Activated CD8-positive, alpha-beta T cell treated with anti-CD3 and anti-CD28 coated beads for 36 hours (primary cell): Measurements from ENCODE around the gene SMOC2. TPM values are rescaled to one million over a fixed set of nuclear protein-coding genes. Genes with fewer than 3 reads are reported as not detected.

ENCODE experiments used
- ATAC-seq: fragments of 200-7000 bp; cut with Tn5 transposase; one replicate; pipeline ENCODE4 v1.10.0; 2021; ENCODE audit warnings: mild to moderate bottlenecking, moderate library complexity
- CTCF ChIA-PET: fragments of 350-600 bp; sonication (Branson Sonifier 250); formaldehyde crosslinking; loops from one replicate; lab custom pipeline; 2021; ENCODE audit warnings: antibody characterized with exemption; lab: Charles Lee
- POLR2A ChIA-PET: fragments of 350-600 bp; sonication (Branson Sonifier 250); formaldehyde crosslinking; loops from one replicate; lab custom pipeline; 2021; ENCODE audit warnings: antibody characterized with exemption; lab: Charles Lee
- DNase-seq: peaks from one replicate; pipeline ENCODE4 v3.0.0-alpha.2; 2020
- H3K27ac Mint-ChIP-seq: one replicate; pipeline ENCODE4 v1.8.0; 2021; ENCODE audit warnings: mild to moderate bottlenecking, mixed read lengths
- H3K27me3 Mint-ChIP-seq: one replicate; pipeline ENCODE4 v1.8.0; 2021; ENCODE audit warnings: mixed read lengths
- H3K36me3 Mint-ChIP-seq: one replicate; pipeline ENCODE4 v1.8.0; 2021; ENCODE audit warnings: low read depth, mixed read lengths
- H3K4me1 Mint-ChIP-seq: one replicate; pipeline ENCODE4 v1.8.0; 2021; ENCODE audit warnings: low read depth, mixed read lengths
- H3K4me3 Mint-ChIP-seq: one replicate; pipeline ENCODE4 v1.8.0; 2021; ENCODE audit warnings: mild to moderate bottlenecking, moderate library complexity, mixed read lengths
- H3K9me3 Mint-ChIP-seq: one replicate; pipeline ENCODE4 v1.8.0; 2021; ENCODE audit warnings: mixed read lengths
- CTCF ChIP-seq: fragments of 200-600 bp; IDR thresholded peaks from one replicate; pipeline ENCODE4 v1.8.0; 2022; ENCODE audit warnings: antibody characterized with exemption, mild to moderate bottlenecking
- intact Hi-C: fragments of 100-400 bp; cut with micrococcal nuclease; formaldehyde crosslinking; loops from one replicate; pipeline ENCODE4 v1.10.0; 2022
- total RNA-seq, 2 experiments: library from RNA; stranded (reverse); gene quantifications; one replicate each; pipeline ENCODE4 v1.2.3, GENCODE V29; 2021

Gene SMOC2
- total RNA-seq: not detected

GRCh38 chr6:168440520-168441433, at the start of gene SMOC2:
Gene SMOC2, plus strand, starts transcription at chr6:168441184. Its CDS starts 187 bp downstream, at chr6:168441371.
- H3K27me3 Mint-ChIP-seq: peaks cover 36% of the 10 kb centered on the region
- intact Hi-C loops: no loop called here
- ChIA-PET POLR2A (no interaction called here), CTCF (no interaction called here)
- DNase-seq (no peak), ATAC-seq (no peak)
- no peaks in the 10 kb centered on the region for H3K9me3 Mint-ChIP-seq
- H3K4me1 Mint-ChIP-seq: peaks cover 2% of the 10 kb centered on the region
- TF ChIP-seq CTCF: no peak
- no peak within 1 kb of the TSS for H3K27ac Mint-ChIP-seq
- no peaks in the 10 kb centered on the region for H3K36me3 Mint-ChIP-seq
- no peak within 1 kb of the TSS for H3K4me3 Mint-ChIP-seq

- POLR2A ChIA-PET: no interaction called here
- no peaks in the 10 kb centered on the region for H3K4me1 Mint-ChIP-seq
- intact Hi-C loops: no loop called here
- DNase-seq (no peak), ATAC-seq (no peak)
- no peaks in the 10 kb centered on the region for H3K9me3 Mint-ChIP-seq
- H3K27ac Mint-ChIP-seq: no peak overlapping the region
- CTCF ChIA-PET: no interaction called here
- H3K36me3 Mint-ChIP-seq: no peaks in the 10 kb centered on the region
- H3K27me3 Mint-ChIP-seq: peaks cover 3% of the 10 kb centered on the region
- no peak overlapping the region for H3K4me3 Mint-ChIP-seq
- no peak for TF ChIP-seq CTCF
These were observed 47.7 kb upstream of the SMOC2 start for GRCh38 chr6:168393126-168393870.

GRCh38 chr6:168394606-168395005, 46.4 kb upstream of the SMOC2 start:
- Mint-ChIP-seq H3K4me3 (no peak overlapping the region), H3K27me3 (peaks cover 3% of the 10 kb centered on the region), H3K9me3 (no peaks in the 10 kb centered on the region), H3K27ac (no peak overlapping the region), H3K4me1 (no peaks in the 10 kb centered on the region), H3K36me3 (no peaks in the 10 kb centered on the region)
- POLR2A ChIA-PET: no interaction called here
- CTCF ChIA-PET: no interaction called here
- intact Hi-C loops: no loop called here
- ATAC-seq (no peak), DNase-seq (no peak)
- no peak for TF ChIP-seq CTCF

- DNase-seq (no peak), ATAC-seq (no peak)
- Mint-ChIP-seq H3K27me3 (peaks cover 3% of the 10 kb centered on the region), H3K36me3 (no peaks in the 10 kb centered on the region), H3K27ac (no peak overlapping the region), H3K4me3 (no peak overlapping the region), H3K4me1 (no peaks in the 10 kb centered on the region), H3K9me3 (no peaks in the 10 kb centered on the region)
- intact Hi-C loops: no loop called here
- ChIA-PET POLR2A (no interaction called here), CTCF (no interaction called here)
- no peak for TF ChIP-seq CTCF
These were observed 45.0 kb upstream of the SMOC2 start for GRCh38 chr6:168395983-168396382.

GRCh38 chr6:168396561-168396960, 44.4 kb upstream of the SMOC2 start:
- no peaks in the 10 kb centered on the region for H3K4me1 Mint-ChIP-seq
- H3K27ac Mint-ChIP-seq: no peak overlapping the region
- no peak for DNase-seq
- no peak for TF ChIP-seq CTCF
- ChIA-PET POLR2A (no interaction called here), CTCF (interaction anchor here (1.4 kb wide), 1 partner anchor 27 kb away, joined by 3 read pairs; no protein-coding TSS in a partner anchor)
- no peaks in the 10 kb centered on the region for H3K9me3 Mint-ChIP-seq
- intact Hi-C loops: no loop called here
- no peak for ATAC-seq
- H3K27me3 Mint-ChIP-seq: peaks cover 3% of the 10 kb centered on the region
- no peaks in the 10 kb centered on the region for H3K36me3 Mint-ChIP-seq
- H3K4me3 Mint-ChIP-seq: no peak overlapping the region
